Measurements from ENCODE around the gene CD63. TPM values are rescaled to one million over a fixed set of nuclear protein-coding genes. Genes with fewer than 3 reads are reported as not detected.

CD63 gene
- total and polyA plus RNA-seq, 2 of the 13 experiments (the other 11 are each of a cell fraction or from before 2014, with no cell fraction given) = 234 to 277 TPM

DNA sequence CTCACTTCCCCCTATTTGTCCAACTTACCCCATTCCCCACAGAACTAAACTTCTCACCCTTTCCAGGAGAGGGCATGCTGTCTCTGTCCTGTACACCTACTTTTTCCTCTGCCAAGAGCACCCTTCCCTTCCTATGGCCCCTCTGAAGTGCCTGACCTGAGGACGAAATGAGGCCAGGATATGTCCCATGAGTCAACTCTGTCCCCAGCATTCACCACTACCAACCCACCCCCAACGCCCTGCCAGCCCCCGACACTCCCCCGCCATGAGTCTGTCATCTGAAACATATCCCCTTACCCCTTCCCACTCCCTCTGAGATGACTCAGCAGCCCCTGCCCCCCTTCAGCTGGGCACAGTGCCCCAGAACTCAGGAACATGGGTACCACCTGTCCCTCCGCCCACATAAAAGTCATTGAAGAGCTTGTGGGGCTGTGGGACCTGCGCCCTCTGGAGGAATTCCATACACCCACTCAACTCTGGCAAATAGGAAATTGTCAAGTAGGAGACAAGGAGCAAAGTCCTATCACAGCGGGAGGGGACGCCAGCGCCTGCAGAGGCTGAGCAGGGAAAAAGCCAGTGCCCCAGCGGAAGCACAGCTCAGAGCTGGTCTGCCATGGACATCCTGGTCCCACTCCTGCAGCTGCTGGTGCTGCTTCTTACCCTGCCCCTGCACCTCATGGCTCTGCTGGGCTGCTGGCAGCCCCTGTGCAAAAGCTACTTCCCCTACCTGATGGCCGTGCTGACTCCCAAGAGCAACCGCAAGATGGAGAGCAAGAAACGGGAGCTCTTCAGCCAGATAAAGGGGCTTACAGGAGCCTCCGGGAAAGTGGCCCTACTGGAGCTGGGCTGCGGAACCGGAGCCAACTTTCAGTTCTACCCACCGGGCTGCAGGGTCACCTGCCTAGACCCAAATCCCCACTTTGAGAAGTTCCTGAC is 47.4 kb downstream of the CD63 start (continued):
- TF ChIP-seq, protein P1, sequence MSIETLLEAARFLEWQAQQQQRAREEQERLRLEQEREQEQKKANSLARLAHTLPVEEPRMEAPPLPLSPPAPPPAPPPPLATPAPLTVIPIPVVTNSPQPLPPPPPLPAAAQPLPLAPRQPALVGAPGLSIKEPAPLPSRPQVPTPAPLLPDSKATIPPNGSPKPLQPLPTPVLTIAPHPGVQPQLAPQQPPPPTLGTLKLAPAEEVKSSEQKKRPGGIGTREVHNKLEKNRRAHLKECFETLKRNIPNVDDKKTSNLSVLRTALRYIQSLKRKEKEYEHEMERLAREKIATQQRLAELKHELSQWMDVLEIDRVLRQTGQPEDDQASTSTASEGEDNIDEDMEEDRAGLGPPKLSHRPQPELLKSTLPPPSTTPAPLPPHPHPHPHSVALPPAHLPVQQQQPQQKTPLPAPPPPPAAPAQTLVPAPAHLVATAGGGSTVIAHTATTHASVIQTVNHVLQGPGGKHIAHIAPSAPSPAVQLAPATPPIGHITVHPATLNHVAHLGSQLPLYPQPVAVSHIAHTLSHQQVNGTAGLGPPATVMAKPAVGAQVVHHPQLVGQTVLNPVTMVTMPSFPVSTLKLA (IDR thresholded peaks at IDR 0.05) = no peak
- TF ChIP-seq ZNF180 (CRISPR knock-in tag; IDR thresholded peaks at IDR 0.05; ENCODE audit: borderline replicate concordance, low read depth) = no peak
- TF ChIP-seq CBFB (CRISPR knock-in tag; IDR thresholded peaks at IDR 0.05) = no peak
- peak; percentile 28 for TF ChIP-seq TBL1XR1 (IDR thresholded peaks at IDR 0.05; ENCODE audit: borderline replicate concordance, low read length, partially characterized antibody)
- TF ChIP-seq RXRA (CRISPR knock-in tag; IDR thresholded peaks at IDR 0.05) = 0 out of 2 replicates have a peak, but pooled peaks have one; percentile 46
- TF ChIP-seq, protein P2, sequence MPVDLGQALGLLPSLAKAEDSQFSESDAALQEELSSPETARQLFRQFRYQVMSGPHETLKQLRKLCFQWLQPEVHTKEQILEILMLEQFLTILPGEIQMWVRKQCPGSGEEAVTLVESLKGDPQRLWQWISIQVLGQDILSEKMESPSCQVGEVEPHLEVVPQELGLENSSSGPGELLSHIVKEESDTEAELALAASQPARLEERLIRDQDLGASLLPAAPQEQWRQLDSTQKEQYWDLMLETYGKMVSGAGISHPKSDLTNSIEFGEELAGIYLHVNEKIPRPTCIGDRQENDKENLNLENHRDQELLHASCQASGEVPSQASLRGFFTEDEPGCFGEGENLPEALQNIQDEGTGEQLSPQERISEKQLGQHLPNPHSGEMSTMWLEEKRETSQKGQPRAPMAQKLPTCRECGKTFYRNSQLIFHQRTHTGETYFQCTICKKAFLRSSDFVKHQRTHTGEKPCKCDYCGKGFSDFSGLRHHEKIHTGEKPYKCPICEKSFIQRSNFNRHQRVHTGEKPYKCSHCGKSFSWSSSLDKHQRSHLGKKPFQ (CRISPR knock-in tag; IDR thresholded peaks at IDR 0.05; ENCODE audit: insufficient replicate concordance) = no peak
- TF ChIP-seq ZBTB1 (CRISPR knock-in tag; IDR thresholded peaks at IDR 0.05; ENCODE audit: borderline replicate concordance) = no peak
- TF ChIP-seq ZFP36L2 (CRISPR knock-in tag; IDR thresholded peaks at IDR 0.05) = no peak
- peak; percentile 58 for TF ChIP-seq ZFP90 (CRISPR knock-in tag; IDR thresholded peaks at IDR 0.05; ENCODE audit: borderline replicate concordance)
- TF ChIP-seq, protein P3, sequence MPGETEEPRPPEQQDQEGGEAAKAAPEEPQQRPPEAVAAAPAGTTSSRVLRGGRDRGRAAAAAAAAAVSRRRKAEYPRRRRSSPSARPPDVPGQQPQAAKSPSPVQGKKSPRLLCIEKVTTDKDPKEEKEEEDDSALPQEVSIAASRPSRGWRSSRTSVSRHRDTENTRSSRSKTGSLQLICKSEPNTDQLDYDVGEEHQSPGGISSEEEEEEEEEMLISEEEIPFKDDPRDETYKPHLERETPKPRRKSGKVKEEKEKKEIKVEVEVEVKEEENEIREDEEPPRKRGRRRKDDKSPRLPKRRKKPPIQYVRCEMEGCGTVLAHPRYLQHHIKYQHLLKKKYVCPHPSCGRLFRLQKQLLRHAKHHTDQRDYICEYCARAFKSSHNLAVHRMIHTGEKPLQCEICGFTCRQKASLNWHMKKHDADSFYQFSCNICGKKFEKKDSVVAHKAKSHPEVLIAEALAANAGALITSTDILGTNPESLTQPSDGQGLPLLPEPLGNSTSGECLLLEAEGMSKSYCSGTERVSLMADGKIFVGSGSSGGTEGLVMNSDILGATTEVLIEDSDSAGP (CRISPR knock-in tag; IDR thresholded peaks at IDR 0.05; ENCODE audit: borderline replicate concordance) = peak; percentile 77; the same call in 1 of the 2 replicates
- no peak for TF ChIP-seq JARID2 (CRISPR knock-in tag; IDR thresholded peaks at IDR 0.05; ENCODE audit: insufficient replicate concordance)
- TF ChIP-seq TARDBP (CRISPR knock-in tag; IDR thresholded peaks at IDR 0.05) = peak; percentile 59; the same call in 1 of the 2 replicates
- TF ChIP-seq ZNF644 (CRISPR knock-in tag; IDR thresholded peaks at IDR 0.05; ENCODE audit: low read depth) = peak; percentile 78; the same call in 1 of the 2 replicates
- no peak for TF ChIP-seq ZNF547 (CRISPR knock-in tag; IDR thresholded peaks at IDR 0.05)
- TF ChIP-seq SAP130 (CRISPR knock-in tag; IDR thresholded peaks at IDR 0.05; ENCODE audit: low read depth) = peak; percentile 92
- TF ChIP-seq ATF7 (IDR thresholded peaks at IDR 0.05) = no peak
- no peak for TF ChIP-seq ATF7 (CRISPR knock-in tag; IDR thresholded peaks at IDR 0.05)
- TF ChIP-seq SNAI1 (CRISPR knock-in tag; IDR thresholded peaks at IDR 0.05; ENCODE audit: borderline replicate concordance) = no peak
- TF ChIP-seq ZNF30 (CRISPR knock-in tag; IDR thresholded peaks at IDR 0.05) = no peak
- no peak; the same call in 1 of the 2 replicates for TF ChIP-seq CAMTA2 (CRISPR knock-in tag; IDR thresholded peaks at IDR 0.05; ENCODE audit: borderline replicate concordance)
- TF ChIP-seq, protein P4, sequence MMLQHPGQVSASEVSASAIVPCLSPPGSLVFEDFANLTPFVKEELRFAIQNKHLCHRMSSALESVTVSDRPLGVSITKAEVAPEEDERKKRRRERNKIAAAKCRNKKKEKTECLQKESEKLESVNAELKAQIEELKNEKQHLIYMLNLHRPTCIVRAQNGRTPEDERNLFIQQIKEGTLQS (CRISPR knock-in tag; IDR thresholded peaks at IDR 0.05) = no peak
- TF ChIP-seq, protein P5, sequence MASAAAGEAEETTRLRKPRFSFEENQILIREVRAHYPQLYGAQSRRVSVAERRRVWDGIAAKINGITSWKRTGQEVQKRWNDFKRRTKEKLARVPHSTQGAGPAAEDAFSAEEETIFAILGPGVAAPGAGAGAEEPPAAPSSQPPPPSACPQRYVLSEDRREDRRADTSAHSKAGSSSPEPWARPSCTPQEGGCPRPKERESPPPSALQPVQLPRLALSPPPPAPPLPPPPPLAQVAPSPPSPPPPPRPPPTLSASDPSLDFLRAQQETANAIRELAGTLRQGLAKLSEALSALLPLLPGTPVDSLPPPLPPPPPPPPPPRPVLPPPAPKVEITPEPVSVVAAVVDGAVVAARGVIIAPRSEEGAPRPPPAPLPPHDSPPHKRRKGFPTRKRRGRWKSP (CRISPR knock-in tag; IDR thresholded peaks at IDR 0.05) = peak; percentile 41; the same call in 1 of the 2 replicates
- no peak for TF ChIP-seq CHD2 (IDR thresholded peaks at IDR 0.05; ENCODE audit: low read depth, low read length)

Data from HepG2 (cell line).